Right lobe of liver (tissue), 6 donors: ENCODE data around the gene RASGRP4. TPM values are rescaled to one million over a fixed set of nuclear protein-coding genes. Genes with fewer than 3 reads are reported as not detected.
A peak's percentile ranks its signal among the peaks of the same experiment; 100 is the strongest.

Source experiments
- ATAC-seq, 4 donors: fragments of 200-7000 bp; cut with Tn5 transposase; one replicate each; pipeline ENCODE4 v1.9.1; 2020; ENCODE audit warnings: mild to moderate bottlenecking in 4 of 4, moderate library complexity in 4 of 4
- DNase-seq, 3 donors: peaks; one replicate each; pipeline ENCODE4 v3.0.0-alpha.2; 2020
- H3K27ac ChIP-seq, 3 donors: fragments of 200-600 bp; one replicate each; pipeline ENCODE4 v1.8.0; 2022
- H3K27me3 ChIP-seq, 2 donors: fragments of 200-600 bp; one replicate each; pipeline ENCODE4 v1.8.0; 2022
- H3K36me3 ChIP-seq, 4 donors: fragments of 200-600 bp; sonication (generic) in 1 of 4; one replicate each; pipeline versions ENCODE4 v1.5.1 to v1.8.0; 2017 to 2022; ENCODE audit warnings: control low read depth in 1 of 4
- H3K4me1 ChIP-seq, 4 donors: fragments of 200-600 bp; sonication (generic) in 1 of 4; one replicate each; pipeline versions ENCODE4 v1.5.1 to v1.8.0; 2017 to 2022; ENCODE audit warnings: control low read depth in 1 of 4
- H3K4me3 ChIP-seq, 3 donors: fragments of 200-600 bp; one replicate each; pipeline ENCODE4 v1.8.0; 2022
- H3K9me3 ChIP-seq, 4 donors: fragments of 200-600 bp; sonication (generic) in 1 of 4; one replicate each; pipeline versions ENCODE4 v1.5.1 to v1.8.0; 2017 to 2022; ENCODE audit warnings: control low read depth in 1 of 4
- POLR2A ChIP-seq: fragments of 450-650 bp; IDR thresholded peaks from one replicate; pipeline ENCODE4 v1.6.1; 2017; ENCODE audit warnings: antibody characterized with exemption, mild to moderate bottlenecking
- WGBS: methylation state at CpG from one replicate; pipeline ENCODE4 v1.1.6; 2018; ENCODE audit warnings: low coverage, low lambda C conversion rate; ENCODE audit not compliant: insufficient coverage; ENCODE audit errors: missing lambda C conversion rate; 5-methylcytosine and 5-hydroxymethylcytosine counted together
- intact Hi-C, 2 donors: fragments of 100-400 bp; cut with DNase I; formaldehyde crosslinking; loops; one replicate each; pipeline versions ENCODE4 v1.11.2 to v1.14.1; 2022
- total RNA-seq, 6 experiments: library from RNA; depleted of rRNA in 2 of 6; stranded (reverse); fragments of >200 nt in 2 of 6; fragmentation: NEBNext Ultra II Directional in 3 of 6; extraction: Animal tissue kit (Norgen Biotek cat#: 25700) in 3 of 6; gene quantifications; one replicate each; pipeline versions ENCODE4 v1.1.0 to v1.2.4, GENCODE V29; 2016 to 2023
- TF ChIP-seq, protein P1 (sequence below), 4 donors: fragments of 200-600 bp in 3 of 4; fragments of 450-650 bp in 1 of 4; IDR thresholded peaks; one replicate each; pipeline versions ENCODE4 v1.5.1 to v1.8.0; 2016 to 2022; ENCODE audit warnings: antibody characterized with exemption in 4 of 4, mild to moderate bottlenecking in 2 of 4
- donor health status: DM: no; HTN: yes; CAD: no.
- donor health status: DM: no; HTN: no; CAD: no.
- donor health status: DM: no; HTN: no; CAD: no.
- donor health status: DM: no; HTN: yes; CAD: no.
- donor health status: DM: no; HTN: yes; CAD: no.

RASGRP4 gene
- total RNA-seq, 6 experiments from 2014 or later, result 0.77 to 1.5 (median 0.93) TPM

DNA sequence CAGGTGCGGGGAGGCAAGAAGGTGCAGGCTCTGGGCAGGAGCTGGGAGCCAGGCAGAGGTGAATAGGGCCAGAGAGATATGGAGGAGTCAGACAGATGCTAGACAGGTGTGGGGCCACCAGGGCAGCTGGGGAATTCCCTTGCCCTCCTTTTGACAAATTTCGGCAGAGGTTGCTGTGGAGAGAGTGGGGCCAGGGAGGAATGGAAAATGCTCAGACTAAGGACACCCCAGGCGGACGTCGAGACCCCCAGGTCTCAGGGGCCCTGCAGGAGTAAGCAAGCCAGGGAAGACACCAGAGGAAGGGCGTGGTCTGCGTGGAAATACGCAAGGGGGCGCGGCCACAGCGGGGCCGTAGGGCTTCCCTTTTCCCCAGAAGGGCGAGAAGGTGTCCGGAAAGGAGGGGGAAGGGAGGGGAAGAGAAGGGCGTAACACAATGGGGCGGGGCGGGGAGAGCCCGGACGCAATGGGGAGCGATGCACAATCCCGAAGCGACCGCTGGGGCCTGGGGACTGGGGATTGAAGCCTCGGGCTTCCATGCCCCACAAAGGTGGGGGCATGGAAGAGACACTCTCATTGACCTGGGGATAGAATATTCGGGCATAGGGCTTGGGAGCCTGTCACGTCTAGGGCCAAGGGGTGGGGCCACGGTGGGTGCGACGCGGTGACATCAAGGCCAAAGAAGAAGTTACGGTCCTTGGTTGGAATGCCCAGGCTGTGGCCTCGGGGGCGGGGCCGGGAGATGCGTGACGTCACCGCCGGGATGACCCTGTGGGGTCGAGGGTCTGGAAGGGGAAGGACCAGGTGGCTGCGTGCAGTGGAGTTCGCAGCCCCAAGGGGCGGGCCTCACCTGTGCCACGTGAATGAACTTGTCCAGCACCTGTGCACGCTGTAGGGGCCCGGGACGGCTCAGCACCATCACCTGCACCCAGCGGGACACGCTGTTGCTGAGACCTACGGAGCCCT lies 8.2 kb downstream of the RASGRP4 start:
- intact Hi-C loops, result no loop called here
- no peaks in the 10 kb centered on the region for H3K9me3 ChIP-seq
- 10% methylated on average over 21 of the region's 49 CpGs for WGBS
- ATAC-seq (peak; percentile 74 to 86 (median 80)), DNase-seq (peak; percentile 68 to 79 (median 70))
- no peak overlapping the region for H3K4me3 ChIP-seq
- TF ChIP-seq, protein P1, sequence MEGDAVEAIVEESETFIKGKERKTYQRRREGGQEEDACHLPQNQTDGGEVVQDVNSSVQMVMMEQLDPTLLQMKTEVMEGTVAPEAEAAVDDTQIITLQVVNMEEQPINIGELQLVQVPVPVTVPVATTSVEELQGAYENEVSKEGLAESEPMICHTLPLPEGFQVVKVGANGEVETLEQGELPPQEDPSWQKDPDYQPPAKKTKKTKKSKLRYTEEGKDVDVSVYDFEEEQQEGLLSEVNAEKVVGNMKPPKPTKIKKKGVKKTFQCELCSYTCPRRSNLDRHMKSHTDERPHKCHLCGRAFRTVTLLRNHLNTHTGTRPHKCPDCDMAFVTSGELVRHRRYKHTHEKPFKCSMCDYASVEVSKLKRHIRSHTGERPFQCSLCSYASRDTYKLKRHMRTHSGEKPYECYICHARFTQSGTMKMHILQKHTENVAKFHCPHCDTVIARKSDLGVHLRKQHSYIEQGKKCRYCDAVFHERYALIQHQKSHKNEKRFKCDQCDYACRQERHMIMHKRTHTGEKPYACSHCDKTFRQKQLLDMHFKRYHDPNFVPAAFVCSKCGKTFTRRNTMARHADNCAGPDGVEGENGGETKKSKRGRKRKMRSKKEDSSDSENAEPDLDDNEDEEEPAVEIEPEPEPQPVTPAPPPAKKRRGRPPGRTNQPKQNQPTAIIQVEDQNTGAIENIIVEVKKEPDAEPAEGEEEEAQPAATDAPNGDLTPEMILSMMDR (IDR thresholded peaks at IDR 0.05), result no peak
- no peak for TF ChIP-seq POLR2A
- H3K27ac ChIP-seq, result no peak overlapping the region
- H3K4me1 ChIP-seq, result no peaks in the 10 kb centered on the region
- no peaks in the 10 kb centered on the region for H3K36me3 ChIP-seq
- H3K27me3 ChIP-seq, result no peaks in the 10 kb centered on the region

DNA sequence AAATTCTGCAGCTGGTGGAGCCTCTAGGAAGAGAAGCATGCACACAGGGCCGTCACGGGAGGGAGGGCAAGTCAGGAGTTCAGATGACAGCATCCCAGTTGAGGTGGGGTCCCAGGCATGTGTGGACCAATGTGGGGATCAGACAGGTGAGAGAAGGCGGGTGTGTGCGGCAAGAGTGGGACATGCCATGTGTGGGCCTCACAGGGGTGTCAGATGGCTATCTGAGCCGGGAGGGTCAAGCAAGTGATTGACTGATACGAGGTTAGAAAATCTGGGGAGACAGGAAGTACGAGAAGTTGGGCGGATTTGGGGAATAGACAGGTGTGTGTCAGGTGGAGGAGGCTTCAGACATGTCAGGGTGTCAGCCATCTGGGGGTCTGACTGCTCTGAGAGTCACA lies 8.9 kb downstream of the RASGRP4 start:
- no peaks in the 10 kb centered on the region for H3K9me3 ChIP-seq
- no peaks in the 10 kb centered on the region for H3K27me3 ChIP-seq
- no peaks in the 10 kb centered on the region for H3K4me1 ChIP-seq
- no peak overlapping the region for H3K4me3 ChIP-seq
- H3K36me3 ChIP-seq, result no peaks in the 10 kb centered on the region
- 65% methylated on average over 6 of the region's 8 CpGs for WGBS
- H3K27ac ChIP-seq, result no peak overlapping the region
- intact Hi-C loops, result no loop called here
- ATAC-seq (no peak), DNase-seq (no peak)
- TF ChIP-seq, protein P1 (IDR thresholded peaks at IDR 0.05), result no peak
- no peak for TF ChIP-seq POLR2A

DNA sequence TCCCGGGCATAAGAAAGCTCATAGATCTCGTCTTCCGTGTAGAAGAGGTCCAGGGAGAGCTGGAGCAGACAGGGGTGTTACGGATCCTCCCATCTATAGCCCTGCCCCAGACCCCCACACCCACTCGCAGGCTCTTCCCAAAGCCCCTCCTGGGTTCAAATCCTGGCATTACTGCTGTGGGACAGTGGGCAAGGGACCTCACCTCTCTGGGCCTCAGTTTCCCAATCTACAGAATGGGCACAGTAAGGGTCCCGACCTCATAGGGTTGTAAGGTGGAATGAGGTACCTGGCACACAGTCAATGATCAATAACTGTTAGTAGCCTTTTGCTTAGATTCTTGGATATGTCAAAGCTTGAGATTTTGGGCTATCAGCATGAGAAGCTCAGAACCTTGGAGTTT lies 12.6 kb downstream of the RASGRP4 start:
- intact Hi-C loops, result no loop called here
- H3K9me3 ChIP-seq, result no peaks in the 10 kb centered on the region
- no peaks in the 10 kb centered on the region for H3K27me3 ChIP-seq
- no peak for ATAC-seq
- H3K4me1 ChIP-seq, result no peaks in the 10 kb centered on the region
- WGBS, result no CpG with 5 or more reads among the region's 6 CpGs
- no peak for DNase-seq
- H3K36me3 ChIP-seq, result no peaks in the 10 kb centered on the region
- no peak overlapping the region for H3K4me3 ChIP-seq
- TF ChIP-seq POLR2A, result no peak
- TF ChIP-seq, protein P1 (IDR thresholded peaks at IDR 0.05), result no peak
- H3K27ac ChIP-seq, result no peak overlapping the region

DNA sequence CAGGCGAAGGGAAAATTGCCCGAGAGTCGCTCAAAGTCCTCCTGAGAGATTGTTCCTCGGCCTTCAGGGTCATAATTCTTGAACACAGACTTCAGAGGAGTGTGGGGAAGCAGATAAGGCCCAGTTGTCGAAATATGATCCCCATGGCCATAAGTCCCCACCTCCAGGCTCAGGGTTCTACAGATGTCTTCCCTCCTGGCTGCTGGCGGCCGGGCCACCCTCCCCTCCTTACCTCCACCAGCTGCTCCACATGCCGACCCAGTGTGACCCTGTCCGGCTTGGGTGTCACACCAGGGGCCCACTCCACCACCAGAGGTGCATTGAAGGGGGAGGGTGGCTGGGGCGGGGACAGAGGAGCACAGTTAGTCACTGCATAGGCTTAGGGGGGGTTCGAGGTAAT lies 13.1 kb downstream of the RASGRP4 start:
- ATAC-seq (no peak), DNase-seq (no peak)
- no peaks in the 10 kb centered on the region for H3K36me3 ChIP-seq
- no peaks in the 10 kb centered on the region for H3K27me3 ChIP-seq
- H3K9me3 ChIP-seq, result no peaks in the 10 kb centered on the region
- 88% methylated on average over 5 of the region's 11 CpGs for WGBS
- H3K4me3 ChIP-seq, result no peak overlapping the region
- H3K4me1 ChIP-seq, result no peaks in the 10 kb centered on the region
- intact Hi-C loops, result no loop called here
- H3K27ac ChIP-seq, result no peak overlapping the region
- TF ChIP-seq POLR2A, result no peak
- TF ChIP-seq, protein P1 (IDR thresholded peaks at IDR 0.05), result no peak
